Suprapubic skin (tissue), 4 donors: ENCODE data around the gene UNC13B.

Experiments used
- POLR2A ChIP-seq, 2 donors: fragments of 450-650 bp; IDR thresholded peaks; one replicate each; pipeline ENCODE4 v1.6.1; 2017; ENCODE audit warnings: antibody characterized with exemption in 2 of 2, mild to moderate bottlenecking in 2 of 2, moderate library complexity in 2 of 2
- POLR2AphosphoS5 ChIP-seq, 3 donors: sonication (generic); formaldehyde crosslinking; IDR thresholded peaks; one replicate each; pipeline ENCODE4 v1.6.1; 2017; ENCODE audit warnings: antibody characterized with exemption in 3 of 3
- TF ChIP-seq, protein P1 (sequence below), 2 donors: fragments of 200-600 bp in 1 of 2; fragments of 450-650 bp in 1 of 2; sonication (generic) in 1 of 2; IDR thresholded peaks; one replicate each; pipeline ENCODE4 v1.5.1; 2016 to 2019; ENCODE audit warnings: antibody characterized with exemption in 2 of 2, mild to moderate bottlenecking in 1 of 2, moderate library complexity in 1 of 2

DNA sequence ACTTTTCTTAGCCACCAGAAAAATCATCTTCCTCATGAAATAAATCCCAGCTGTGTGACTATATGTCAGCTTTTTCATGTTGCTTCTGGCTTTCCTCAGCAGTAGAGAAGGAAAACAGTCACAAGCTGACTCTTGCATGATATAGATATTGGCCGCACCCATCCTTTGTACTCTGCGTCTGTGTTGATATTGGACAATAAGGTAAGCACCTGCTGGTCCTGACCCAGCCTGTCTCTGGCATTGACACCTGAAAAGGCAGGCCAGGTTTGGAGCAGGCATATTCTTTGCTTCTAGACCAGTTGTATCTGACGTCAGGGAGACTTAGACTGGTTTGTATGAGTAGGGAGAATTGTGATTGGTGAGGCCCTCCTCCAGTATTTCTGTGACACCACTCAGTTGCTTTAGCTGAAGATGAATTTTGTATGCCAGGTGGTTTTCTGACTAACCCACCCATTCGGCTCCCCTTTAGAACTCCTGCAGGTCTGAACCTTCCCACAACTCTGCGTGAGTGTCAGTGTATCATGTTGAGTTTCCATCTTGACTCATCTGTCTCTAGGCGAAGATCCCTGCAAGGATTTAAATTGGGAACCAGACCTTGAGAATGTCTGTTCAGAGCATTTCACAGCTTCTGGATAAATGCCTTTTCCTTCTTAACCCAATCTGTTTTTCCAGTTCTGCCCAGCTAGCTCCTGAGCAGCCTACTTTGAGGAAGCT, 176.9 kb downstream of the UNC13B start:
- TF ChIP-seq POLR2A (IDR thresholded peaks at IDR 0.05) (no peak), POLR2AphosphoS5 (IDR thresholded peaks at IDR 0.05) (no peak)
- TF ChIP-seq, protein P1, sequence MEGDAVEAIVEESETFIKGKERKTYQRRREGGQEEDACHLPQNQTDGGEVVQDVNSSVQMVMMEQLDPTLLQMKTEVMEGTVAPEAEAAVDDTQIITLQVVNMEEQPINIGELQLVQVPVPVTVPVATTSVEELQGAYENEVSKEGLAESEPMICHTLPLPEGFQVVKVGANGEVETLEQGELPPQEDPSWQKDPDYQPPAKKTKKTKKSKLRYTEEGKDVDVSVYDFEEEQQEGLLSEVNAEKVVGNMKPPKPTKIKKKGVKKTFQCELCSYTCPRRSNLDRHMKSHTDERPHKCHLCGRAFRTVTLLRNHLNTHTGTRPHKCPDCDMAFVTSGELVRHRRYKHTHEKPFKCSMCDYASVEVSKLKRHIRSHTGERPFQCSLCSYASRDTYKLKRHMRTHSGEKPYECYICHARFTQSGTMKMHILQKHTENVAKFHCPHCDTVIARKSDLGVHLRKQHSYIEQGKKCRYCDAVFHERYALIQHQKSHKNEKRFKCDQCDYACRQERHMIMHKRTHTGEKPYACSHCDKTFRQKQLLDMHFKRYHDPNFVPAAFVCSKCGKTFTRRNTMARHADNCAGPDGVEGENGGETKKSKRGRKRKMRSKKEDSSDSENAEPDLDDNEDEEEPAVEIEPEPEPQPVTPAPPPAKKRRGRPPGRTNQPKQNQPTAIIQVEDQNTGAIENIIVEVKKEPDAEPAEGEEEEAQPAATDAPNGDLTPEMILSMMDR (IDR thresholded peaks at IDR 0.05), result no peak
